ENCODE measurements around the gene CCZ1.
"Not testable (repeated sequence)": the region's sequence is repeated elsewhere in the genome, so short reads cannot be mapped to it uniquely, and the experiment has no call there.

Gene CCZ1

DNA sequence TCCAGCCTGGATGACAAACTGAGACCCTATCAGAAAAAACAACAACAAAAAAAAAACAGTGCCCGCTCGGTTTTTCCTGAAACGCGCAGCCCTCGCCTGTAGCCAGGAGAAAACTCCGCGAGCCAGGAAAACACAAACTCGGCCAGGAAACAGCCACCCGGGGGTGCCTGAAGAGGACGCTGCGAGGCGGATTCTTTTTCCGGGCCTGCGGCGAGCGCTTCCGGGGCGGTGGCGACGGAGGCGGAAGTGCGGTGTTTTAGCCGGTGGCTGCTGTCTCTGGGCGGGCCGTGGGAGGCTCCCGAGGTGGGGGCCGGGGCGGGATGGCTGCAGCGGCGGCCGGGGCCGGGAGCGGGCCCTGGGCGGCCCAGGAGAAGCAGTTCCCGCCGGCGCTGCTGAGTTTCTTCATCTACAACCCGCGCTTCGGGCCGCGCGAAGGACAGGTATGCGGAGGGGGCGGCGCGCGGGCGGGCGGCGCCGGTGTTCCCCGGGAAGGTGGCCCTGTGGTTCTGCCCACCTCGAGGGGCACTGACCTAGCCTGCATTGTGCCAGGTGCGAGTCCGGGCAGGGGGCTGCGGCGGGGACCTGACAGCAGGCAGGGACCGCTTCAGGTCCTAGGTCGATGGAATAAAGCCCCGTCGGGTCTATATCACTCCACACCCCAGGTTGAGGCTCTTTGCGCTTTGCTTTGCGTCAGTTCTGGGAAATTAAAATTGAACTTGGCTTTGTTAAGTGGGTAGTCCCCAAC lies at the start of gene CCZ1:
CCZ1 (plus strand) TSS at position 254 of the 745 bp plus-strand sequence; CDS start at position 321, 67 bp downstream.
- DNase-seq: peak; percentile 79

DNA sequence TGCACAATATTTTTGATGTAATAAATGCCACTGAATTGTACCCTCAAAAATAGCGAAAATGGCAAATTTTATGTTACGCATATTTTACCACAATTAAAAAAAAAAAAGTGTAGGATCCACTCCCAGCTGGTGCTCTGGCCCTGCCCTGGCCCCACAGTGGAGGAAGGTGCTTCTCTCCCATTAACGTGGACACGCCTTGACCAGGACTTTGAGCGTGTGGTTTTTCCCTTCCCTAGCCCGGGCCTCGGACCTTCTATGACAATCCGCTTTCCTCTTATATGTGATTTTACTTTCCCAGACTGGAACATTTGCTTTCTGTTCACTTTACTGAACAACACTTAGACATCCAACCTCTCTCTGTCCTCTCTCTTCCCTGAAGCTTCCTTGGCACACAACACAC lies 47.6 kb upstream of the CCZ1 start:
- no peak for DNase-seq

DNA sequence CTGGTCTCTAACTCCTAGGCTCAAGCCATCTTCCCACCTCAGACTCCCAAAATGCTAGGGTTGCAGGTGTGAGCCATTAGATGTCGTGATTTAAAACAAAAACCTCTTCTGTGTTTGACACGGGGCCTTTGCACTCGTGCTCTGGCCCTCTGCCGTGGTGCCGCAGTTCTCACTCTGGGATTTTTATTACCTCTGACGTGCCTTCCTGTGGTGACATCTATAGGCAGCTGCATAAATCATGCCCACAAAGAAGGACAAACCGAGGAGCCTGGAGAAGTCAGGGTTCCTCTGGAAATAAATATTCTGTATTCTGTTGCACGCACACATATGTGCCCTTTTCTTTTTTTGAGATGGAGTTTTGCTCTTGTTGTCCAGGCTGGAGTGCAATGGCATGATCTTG lies 43.8 kb upstream of the CCZ1 start:
- DNase-seq: no peak

GRCh38 chr7:5857041-5857575 lies 41.4 kb upstream of the CCZ1 start:
- DNase-seq: not testable (repeated sequence)

- DNase-seq: not testable (repeated sequence)
These were observed 40.0 kb upstream of the CCZ1 start for GRCh38 chr7:5858494-5858893.

DNA sequence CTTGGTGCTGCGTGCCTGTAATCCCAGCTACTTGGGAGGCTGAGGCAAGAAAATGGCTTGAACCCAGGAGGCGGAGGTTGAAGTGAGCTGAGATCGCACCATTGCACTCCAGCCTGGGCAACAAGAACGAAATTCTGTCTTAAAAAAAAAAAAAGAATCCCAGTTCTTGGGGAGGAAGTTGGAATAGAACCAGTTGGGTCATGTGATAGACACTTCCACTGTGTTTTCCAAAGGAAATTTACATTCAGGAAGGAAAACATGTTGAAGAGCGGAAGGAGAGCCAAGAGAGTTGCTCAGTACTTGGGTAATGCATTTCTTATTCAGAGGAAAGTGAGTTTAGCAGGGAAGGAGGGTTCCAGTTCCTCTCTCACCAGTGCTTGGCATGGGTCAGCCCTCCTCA lies 37.3 kb upstream of the CCZ1 start:
- not testable (repeated sequence) for DNase-seq

DNA sequence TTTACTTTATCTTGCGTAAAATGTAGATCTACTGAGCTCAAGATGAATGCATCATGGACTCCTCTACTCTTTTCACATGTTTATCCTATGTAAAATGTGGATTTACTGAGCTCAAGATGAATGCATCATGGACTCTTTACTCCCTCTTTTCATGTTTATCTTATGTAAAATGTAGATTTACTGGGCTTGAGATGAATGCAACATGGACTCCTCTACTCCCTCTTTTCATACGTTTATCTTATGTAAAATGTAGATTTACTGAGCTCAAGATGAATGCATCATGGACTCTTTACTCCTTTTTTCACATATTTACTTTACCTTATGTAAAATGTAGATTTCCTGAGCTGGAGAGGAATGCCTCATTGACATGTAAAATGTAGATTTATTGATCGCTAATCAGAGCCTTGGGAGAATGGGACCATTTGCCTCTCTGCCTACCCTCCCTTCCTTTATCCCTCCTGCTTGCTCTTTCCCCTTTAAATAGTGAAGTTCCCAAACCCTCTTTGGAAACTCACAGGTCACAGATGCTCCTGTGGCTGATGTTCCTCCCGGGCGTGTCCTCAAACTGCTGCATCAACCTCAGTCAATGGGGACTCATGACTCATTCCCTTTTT lies 35.7 kb upstream of the CCZ1 start:
- DNase-seq: not testable (repeated sequence)

- DNase-seq: not testable (repeated sequence)
These were observed 33.1 kb upstream of the CCZ1 start for GRCh38 chr7:5865279-5865931.

DNA sequence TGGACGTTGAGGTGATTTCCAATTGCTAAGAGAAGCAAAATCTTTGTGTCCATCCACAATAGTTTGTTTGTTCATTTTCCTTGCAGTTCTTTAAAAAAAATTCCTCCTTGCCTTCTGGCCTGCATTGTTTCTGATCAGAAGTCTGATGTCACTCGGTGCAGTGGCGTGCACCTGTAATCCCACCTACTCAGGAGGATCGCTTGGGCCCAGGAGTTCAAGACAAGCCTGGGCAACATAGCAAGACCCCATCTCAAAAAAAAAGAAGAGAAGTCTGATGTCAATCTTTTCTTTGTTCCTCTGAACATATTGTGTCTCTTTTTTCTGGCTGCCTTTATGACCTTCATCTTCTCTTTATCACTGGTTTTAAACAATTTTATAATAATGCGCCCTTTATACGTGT lies 31.5 kb upstream of the CCZ1 start:
- no peak for DNase-seq

- not testable (repeated sequence) for DNase-seq
These were observed 29.6 kb upstream of the CCZ1 start for GRCh38 chr7:5868928-5869341.

- DNase-seq: no peak
These were observed 28.8 kb upstream of the CCZ1 start for GRCh38 chr7:5869691-5870090.

GRCh38 chr7:5870311-5870710 lies 28.2 kb upstream of the CCZ1 start:
- DNase-seq: no peak

DNA sequence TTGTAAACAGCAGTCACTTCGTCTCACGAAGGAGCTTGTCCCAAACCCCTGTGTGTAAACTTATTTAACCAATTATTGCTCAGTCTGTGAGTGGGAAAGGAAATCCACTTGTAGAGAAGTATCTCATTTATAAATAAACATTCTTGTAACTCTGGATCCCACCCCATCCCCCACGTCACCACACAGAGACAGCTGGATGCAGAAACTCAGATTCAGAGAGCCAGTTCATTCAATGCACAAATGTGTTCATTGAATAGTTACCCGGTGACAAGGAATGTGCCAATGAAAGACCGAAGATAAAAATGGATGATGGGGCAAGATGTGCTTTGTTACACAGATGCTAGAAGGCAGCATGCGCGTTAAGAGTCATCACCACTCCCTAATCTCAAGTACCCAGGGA lies 26.2 kb upstream of the CCZ1 start:
- DNase-seq: no peak

DNA sequence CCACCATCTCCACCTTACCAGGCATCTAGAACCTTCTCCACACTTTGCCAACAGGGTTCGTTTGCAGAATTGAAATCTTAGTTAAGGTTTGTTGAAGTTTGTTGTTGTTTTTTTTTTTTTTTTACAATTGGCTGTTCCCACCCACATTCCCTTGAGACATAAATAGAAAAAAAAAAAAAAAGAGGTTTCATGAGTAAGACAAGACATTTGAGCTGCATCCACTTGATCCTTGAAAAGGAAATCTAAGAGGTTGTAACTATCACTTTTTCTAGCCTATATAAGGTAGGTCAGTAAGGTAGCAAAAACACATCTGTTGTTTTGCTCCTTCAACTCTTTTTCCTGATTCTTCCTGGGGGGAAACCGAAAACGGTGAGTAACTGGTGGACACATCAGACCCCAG lies 18.9 kb upstream of the CCZ1 start:
- DNase-seq: not testable (repeated sequence)

- not testable (repeated sequence) for DNase-seq
These were observed 18.4 kb upstream of the CCZ1 start for GRCh38 chr7:5880106-5880505.

- DNase-seq: not testable (repeated sequence)
These were observed 14.1 kb upstream of the CCZ1 start for GRCh38 chr7:5884431-5884830.

- not testable (repeated sequence) for DNase-seq
These were observed 10.5 kb upstream of the CCZ1 start for GRCh38 chr7:5888021-5888420.

DNA sequence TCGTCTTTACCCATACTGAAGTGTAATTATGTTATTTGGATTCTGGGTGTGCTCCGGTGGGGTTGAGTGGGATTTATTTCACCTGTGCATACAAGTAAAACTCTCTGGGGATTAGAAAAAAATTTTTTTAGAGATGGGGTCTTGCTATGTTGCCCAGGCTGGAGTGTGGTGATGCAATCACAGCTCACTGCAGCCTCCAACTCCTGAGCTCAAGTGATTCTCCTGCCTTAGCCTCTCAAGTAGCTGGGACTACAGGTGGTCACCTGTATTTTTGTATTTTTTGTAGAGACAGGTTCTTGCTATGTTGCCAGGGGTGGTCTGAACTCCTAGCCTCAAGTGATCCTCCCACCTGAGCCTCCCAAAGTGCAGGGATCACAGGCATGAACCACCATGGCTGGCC lies 8.3 kb upstream of the CCZ1 start:
- DNase-seq: not testable (repeated sequence)

DNA sequence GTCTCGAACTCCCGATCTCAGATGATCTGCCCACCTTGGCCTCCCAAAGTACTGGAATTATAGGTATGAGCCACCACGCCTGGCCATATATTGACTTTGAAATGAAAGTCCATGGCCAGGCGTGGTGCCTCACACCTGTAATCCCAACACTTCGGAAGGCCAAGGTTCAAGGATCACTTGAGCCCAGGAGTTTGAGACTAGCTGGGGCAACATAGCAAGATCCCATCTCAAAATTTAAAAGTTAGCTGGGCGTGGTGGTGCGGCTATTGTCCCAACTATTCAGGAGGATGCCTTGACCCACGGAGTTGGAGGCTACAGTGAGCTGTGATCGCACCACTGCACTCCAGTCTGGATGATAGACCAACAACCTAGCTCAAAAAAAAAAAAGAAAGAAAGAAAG lies 6.0 kb upstream of the CCZ1 start:
- DNase-seq: no peak

- DNase-seq: peak; percentile 10
These were observed 1.1 kb upstream of the CCZ1 start for GRCh38 chr7:5897369-5897919.

GRCh38 chr7:5903002-5903401 lies 4.5 kb downstream of the CCZ1 start:
- DNase-seq: not testable (repeated sequence)

- not testable (repeated sequence) for DNase-seq
These were observed 6.2 kb downstream of the CCZ1 start for GRCh38 chr7:5904726-5905125.

DNA sequence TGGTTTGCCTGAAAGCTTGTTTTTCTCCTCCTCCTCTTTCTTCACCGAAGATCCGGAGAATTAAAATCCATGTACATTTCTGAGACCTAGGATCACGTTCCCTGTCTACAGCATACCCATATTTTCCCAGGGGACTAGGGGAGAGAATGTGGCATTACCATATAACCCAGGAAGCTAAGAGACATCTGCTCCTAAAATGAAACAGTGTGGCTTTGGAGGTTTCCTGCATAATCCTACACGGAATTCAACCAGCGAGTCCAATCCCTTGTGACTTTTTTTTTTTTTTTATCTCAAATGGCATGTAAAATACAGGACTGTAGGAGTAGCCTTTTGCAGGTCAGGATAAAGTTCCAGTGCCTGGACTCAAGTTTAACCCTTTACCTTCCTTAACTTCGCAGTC lies 10.3 kb downstream of the CCZ1 start:
- DNase-seq: not testable (repeated sequence)

Data from hematopoietic multipotent progenitor cell treated with erythropoietin and hydrocortisone succinate and interleukin-3 and kit ligand, for 8 days (in vitro differentiated cells).